Measurements from ENCODE around the gene SERINC5.

The SERINC5 gene

DNA sequence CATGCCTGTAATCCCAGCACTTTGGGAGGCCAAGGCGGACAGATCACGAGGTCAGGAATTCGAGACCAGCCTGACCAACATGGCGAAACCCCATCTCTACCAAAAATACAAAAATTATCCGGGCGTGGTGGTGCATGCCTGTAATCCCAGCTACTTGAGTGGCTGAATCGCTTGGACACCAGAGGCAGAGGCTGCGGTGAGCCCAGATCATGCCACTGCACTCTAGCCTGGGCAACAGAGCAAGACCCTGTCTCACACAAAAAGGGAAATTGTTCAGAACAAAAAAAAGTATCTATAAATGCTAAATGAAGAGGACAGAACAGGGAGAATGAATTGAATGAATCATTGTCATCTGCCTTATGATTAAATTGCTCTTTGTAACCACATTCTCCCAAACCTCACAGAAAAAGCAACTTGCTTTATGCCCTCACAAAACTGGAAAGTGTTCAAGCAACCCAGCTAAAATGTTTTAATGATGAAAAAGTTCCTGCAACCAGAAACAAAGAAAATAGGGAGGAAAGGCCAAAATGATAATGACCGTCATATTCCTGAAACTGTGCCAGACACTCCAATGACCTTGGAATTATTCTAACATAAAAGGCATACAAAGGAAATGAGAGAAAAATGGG is 83.7 kb downstream of the SERINC5 start:
- H3K4me3 ChIP-seq (ENCODE audit: low read length): no peak overlapping the region
- DNase-seq (ENCODE audit: low read depth): no peak
- TF ChIP-seq, protein P1, sequence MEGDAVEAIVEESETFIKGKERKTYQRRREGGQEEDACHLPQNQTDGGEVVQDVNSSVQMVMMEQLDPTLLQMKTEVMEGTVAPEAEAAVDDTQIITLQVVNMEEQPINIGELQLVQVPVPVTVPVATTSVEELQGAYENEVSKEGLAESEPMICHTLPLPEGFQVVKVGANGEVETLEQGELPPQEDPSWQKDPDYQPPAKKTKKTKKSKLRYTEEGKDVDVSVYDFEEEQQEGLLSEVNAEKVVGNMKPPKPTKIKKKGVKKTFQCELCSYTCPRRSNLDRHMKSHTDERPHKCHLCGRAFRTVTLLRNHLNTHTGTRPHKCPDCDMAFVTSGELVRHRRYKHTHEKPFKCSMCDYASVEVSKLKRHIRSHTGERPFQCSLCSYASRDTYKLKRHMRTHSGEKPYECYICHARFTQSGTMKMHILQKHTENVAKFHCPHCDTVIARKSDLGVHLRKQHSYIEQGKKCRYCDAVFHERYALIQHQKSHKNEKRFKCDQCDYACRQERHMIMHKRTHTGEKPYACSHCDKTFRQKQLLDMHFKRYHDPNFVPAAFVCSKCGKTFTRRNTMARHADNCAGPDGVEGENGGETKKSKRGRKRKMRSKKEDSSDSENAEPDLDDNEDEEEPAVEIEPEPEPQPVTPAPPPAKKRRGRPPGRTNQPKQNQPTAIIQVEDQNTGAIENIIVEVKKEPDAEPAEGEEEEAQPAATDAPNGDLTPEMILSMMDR (conservative IDR thresholded peaks at IDR 0.05; ENCODE audit: low read length): no peak

DNA sequence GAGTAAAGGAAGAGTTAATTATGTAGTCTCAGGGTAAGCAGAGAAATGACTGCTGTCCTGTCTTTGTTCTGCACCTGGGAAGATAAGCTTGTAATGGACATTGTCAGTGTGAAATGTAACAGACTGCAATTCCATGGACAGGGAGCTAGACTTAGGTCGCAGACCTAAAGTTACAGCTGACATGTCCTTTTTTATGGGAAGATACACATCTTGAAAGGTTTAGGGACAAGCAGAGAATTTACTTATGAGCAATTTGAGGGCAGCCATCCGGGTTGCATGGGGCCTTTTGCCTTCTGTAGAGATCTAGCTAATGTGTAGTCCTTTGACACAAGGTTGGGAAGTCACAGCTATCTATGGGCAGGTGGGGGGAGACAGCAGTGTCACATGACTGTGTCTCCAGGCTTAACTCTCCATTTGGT is 85.7 kb downstream of the SERINC5 start:
- H3K4me3 ChIP-seq (ENCODE audit: low read length): no peak overlapping the region
- TF ChIP-seq, protein P1 (conservative IDR thresholded peaks at IDR 0.05; ENCODE audit: low read length): no peak
- DNase-seq (ENCODE audit: low read depth): no peak

DNA sequence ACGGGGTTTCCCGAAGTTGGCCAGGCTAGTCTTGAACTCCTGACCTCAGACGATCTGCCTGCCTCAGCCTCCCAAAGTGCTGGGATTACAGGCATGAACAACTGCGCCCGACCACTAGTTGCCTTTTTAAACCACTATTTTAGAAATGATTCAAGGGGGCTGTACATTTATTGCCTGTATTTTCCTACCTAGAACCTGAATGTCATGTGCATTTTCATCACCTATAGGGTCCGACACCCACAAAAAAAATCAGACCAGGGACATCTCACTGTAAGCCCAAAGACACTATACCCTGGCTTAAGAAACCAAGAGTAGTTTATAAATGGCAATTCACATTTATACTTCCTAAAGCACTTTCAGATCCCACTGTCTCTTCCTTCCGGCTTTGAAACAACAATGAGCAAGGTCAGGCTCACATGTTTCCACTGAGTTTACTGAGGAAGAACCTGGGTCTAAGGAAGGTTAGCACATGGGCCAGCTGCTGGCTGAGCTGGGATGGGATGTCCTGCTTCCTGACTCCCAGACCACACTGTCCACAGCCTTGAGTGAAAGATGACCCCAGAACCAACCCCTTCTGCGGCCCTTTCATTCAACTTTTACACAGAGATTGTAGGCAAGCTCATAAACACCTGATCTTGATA is 87.3 kb downstream of the SERINC5 start:
- DNase-seq (ENCODE audit: low read depth): no peak
- TF ChIP-seq, protein P1 (conservative IDR thresholded peaks at IDR 0.05; ENCODE audit: low read length): no peak
- no peak overlapping the region for H3K4me3 ChIP-seq (ENCODE audit: low read length)

DNA sequence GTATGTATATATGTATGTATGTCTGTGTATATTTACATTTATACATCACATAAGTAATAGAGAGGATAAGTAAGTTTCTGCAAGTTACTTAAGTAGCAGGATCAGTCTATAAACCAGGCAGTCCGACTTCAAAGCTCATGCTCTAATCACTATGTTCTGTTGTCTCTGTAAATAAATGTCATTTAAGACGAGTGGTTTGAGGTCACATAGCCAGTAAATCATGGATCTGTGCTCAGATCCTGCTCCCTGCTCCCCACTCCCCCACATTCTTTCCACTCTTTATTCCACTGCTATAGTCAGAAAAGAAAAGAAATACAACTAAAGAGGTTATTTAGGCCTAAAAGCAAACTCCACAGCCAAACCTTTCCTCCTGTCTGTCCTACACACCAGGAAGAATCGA is 90.4 kb downstream of the SERINC5 start:
- no peak for DNase-seq (ENCODE audit: low read depth)
- no peak overlapping the region for H3K4me3 ChIP-seq (ENCODE audit: low read length)
- TF ChIP-seq, protein P1 (conservative IDR thresholded peaks at IDR 0.05; ENCODE audit: low read length): no peak

DNA sequence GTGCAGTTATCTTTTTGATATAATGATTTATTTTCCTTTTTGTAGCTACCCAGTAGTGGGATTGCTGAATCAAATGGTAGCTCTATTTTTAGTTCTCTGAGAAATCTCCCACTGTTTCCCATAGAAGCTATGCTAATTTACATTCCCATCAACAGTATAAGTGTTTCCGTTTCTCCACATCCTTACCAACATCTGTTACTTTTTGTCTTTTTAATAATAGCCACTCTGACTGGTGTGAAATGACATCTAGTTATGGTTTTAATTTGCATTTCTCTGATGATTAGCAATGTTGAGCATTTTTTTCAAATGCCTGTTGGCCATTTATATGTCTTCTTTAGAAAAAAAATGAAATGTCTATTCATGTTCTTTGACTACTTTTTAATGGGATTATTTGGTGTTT is 94.7 kb downstream of the SERINC5 start:
- DNase-seq (ENCODE audit: low read depth): no peak
- TF ChIP-seq, protein P1 (conservative IDR thresholded peaks at IDR 0.05; ENCODE audit: low read length): no peak
- H3K4me3 ChIP-seq (ENCODE audit: low read length): no peak overlapping the region

DNA sequence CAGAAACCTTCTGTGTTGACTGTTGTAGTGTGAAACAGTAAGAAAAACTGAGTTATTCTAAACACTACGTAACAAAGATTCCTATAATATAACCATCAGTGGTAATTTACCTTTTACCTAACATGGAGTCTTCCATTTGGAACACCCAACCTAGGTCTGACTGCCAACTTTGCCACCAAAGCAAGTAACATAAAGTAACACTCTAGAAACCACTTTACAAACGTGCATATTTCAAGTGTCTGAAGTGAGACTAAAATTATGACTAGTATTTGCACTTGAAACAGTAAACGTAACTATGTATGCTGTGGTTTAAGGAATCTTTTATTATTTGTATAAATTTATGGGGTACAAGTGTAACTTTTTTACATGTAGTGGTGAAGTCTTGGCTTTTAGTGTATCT is 95.6 kb downstream of the SERINC5 start:
- no peak for DNase-seq (ENCODE audit: low read depth)
- TF ChIP-seq, protein P1 (conservative IDR thresholded peaks at IDR 0.05; ENCODE audit: low read length): no peak

DNA sequence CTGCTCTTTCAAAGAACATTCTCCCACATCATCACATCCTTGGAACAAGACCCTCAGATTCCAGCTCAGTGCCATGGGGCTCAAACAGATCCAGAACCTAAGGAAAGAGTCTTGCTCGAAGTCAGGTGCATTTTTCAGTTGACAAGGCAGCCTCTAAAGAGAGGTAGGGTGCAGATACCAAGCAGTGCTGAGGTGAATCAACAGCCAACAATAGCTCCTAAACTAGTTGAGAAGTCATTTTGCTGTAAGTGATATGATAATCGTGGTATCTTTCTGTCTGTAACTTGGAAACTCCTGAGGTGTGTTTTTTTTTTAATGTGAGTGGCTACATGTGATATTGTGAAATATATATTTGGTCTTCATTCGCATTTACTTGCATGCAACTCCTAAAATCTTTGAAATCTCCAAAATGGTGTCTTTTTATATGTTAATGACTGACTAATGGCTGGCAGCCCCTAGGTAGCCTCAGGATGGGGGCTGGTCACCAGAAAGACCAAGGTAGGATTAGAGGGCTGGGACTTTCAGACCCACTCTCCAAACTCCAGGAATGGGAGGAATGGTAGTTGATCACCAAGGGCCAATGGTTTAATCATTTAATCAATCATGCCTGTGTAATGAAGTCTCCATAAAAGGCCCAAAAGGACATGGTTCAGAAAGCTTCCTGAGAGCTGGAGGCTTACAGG is 96.6 kb downstream of the SERINC5 start:
- no peak overlapping the region for H3K4me3 ChIP-seq (ENCODE audit: low read length)
- no peak for DNase-seq (ENCODE audit: low read depth)
- TF ChIP-seq, protein P1 (conservative IDR thresholded peaks at IDR 0.05; ENCODE audit: low read length): no peak

More for the DNA sequence above, 95.6 kb downstream of the SERINC5 start:
- H3K4me3 ChIP-seq (ENCODE audit: low read length): no peak overlapping the region
